Spleen (tissue), 7 donors: Measurements from ENCODE around the gene BHLHE23.

Experiments
- CTCF ChIP-seq, 11 experiments: fragments of 200-600 bp in 7 of 11; fragments of 450-650 bp in 4 of 11; sonication (generic) in 4 of 11; IDR thresholded peaks in 8 of 11; conservative IDR thresholded peaks in 3 of 11; 1 replicate in 7 of 11; 2 replicates in 4 of 11; pipeline versions ENCODE4 v1.4.0 to v1.8.0; 2016 to 2021; ENCODE audit warnings: antibody characterized with exemption in 11 of 11, inconsistent platforms in 4 of 11, mild to moderate bottlenecking in 1 of 11
- POLR2A ChIP-seq, 3 donors: fragments of 450-650 bp; IDR thresholded peaks; one replicate each; pipeline ENCODE4 v1.5.1; 2017; ENCODE audit warnings: antibody characterized with exemption in 3 of 3, mild to moderate bottlenecking in 1 of 3
- POLR2AphosphoS5 ChIP-seq, 3 donors: sonication (generic); formaldehyde crosslinking; IDR thresholded peaks; one replicate each; pipeline ENCODE4 v1.5.1; 2017; ENCODE audit warnings: antibody characterized with exemption in 3 of 3
- donor health status: DM: no; HTN: no; CAD: no; lungs with moderate emphysema.
- donor health status: DM: no; HTN: no; CAD: no.
- donor health status: DM: no; HTN: no; CAD: no.

GRCh38 chr20:63004607-63005364, 2.0 kb downstream of the BHLHE23 start:
- no peak for TF ChIP-seq CTCF (IDR thresholded peaks at IDR 0.05 in 8 of 11, conservative IDR thresholded peaks at IDR 0.05 in 3 of 11)
- TF ChIP-seq POLR2AphosphoS5 (IDR thresholded peaks at IDR 0.05) = no peak
- no peak for TF ChIP-seq POLR2A (IDR thresholded peaks at IDR 0.05)
